Measurements from ENCODE around the gene GABRB2.

DNA sequence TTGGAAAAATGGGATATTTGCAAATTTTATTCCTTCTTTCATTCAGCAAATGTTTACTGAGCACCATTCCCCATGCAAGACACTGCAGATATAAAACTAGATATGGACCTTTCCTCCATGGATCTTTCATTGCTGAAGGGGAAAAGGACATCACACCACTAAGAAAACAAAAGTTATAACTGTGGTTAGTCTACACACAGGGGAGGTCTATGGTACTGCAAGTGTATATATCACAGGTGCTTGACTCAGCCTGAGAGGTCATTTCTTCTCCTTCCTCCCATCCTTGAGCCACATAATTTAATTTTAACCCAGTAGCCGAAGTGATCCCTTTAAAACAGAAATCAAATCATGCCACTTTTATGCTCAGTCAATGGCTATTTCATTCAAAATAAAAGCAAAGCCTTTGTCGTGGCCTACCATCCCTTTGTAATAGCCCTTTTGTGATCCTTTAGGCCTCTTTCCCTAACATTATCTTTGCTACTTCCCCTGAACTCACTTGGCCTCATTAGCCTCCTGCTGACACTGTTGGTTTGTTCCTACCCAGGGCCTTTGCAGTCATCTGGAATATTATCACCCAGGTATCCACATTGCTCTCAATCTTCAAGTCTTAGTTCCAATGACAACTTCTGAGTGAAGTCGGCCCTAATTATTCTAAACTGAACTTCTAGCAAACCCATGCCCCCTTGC lies 213.2 kb downstream of the GABRB2 start:
- TF ChIP-seq GATA2 (IDR thresholded peaks at IDR 0.05; ENCODE audit: low read depth, low read length) (no peak), GATA3 (IDR thresholded peaks at IDR 0.05; ENCODE audit: low read depth, low read length) (no peak)

Measured in SH-SY5Y (cell line).